Endodermal cell (in vitro differentiated cells): ENCODE results near the gene SNTA1. TPM values are rescaled to one million over a fixed set of nuclear protein-coding genes. Genes with fewer than 3 reads are reported as not detected.
"Not testable (repeated sequence)": the region's sequence is repeated elsewhere in the genome, so short reads cannot be mapped to it uniquely, and the experiment has no call there.

Experiments
- DNase-seq: peaks from one replicate; pipeline ENCODE4 v3.0.0-alpha.2; 2017
- H3K27ac ChIP-seq: 2 replicates; pipeline ENCODE4 v1.5.1; 2013; ENCODE audit warnings: mild to moderate bottlenecking, low read depth, low read length, moderate library complexity
- H3K27me3 ChIP-seq: 2 replicates; pipeline ENCODE4 v1.6.1; 2013; ENCODE audit warnings: mild to moderate bottlenecking, low read length, moderate library complexity; ENCODE audit not compliant: insufficient read depth, control insufficient read depth, poor library complexity, severe bottlenecking
- H3K36me3 ChIP-seq: 2 replicates; pipeline ENCODE4 v1.7.0; 2013; ENCODE audit warnings: mild to moderate bottlenecking, low read length, moderate library complexity; ENCODE audit not compliant: control insufficient read depth, insufficient read depth
- H3K4me1 ChIP-seq: one replicate; pipeline ENCODE4 v1.7.0; 2013; ENCODE audit warnings: low read length; ENCODE audit not compliant: control insufficient read depth, insufficient read depth
- H3K4me3 ChIP-seq: 2 replicates; pipeline ENCODE4 v1.5.1; 2013; ENCODE audit warnings: mild to moderate bottlenecking, low read length, moderate library complexity
- H3K9ac ChIP-seq: 2 replicates; pipeline ENCODE4 v1.6.1; 2013; ENCODE audit warnings: mild to moderate bottlenecking, low read length, moderate library complexity; ENCODE audit not compliant: poor library complexity, severe bottlenecking; ENCODE audit errors: extremely low read depth
- H3K9me3 ChIP-seq: 2 replicates; pipeline ENCODE4 v1.6.1; 2013; ENCODE audit warnings: mild to moderate bottlenecking, low read length, moderate library complexity; ENCODE audit not compliant: control insufficient read depth
- H3K27ac Mint-ChIP-seq: 2 replicates; pipeline ENCODE4 v1.8.0; 2020; ENCODE audit warnings: mixed read lengths
- H3K27me3 Mint-ChIP-seq: 2 replicates; pipeline ENCODE4 v1.8.0; 2021; ENCODE audit warnings: mild to moderate bottlenecking, mixed read lengths; ENCODE audit not compliant: insufficient read depth
- H3K36me3 Mint-ChIP-seq: 2 replicates; pipeline ENCODE4 v1.8.0; 2020; ENCODE audit warnings: low read depth, mixed read lengths
- H3K4me1 Mint-ChIP-seq: 2 replicates; pipeline ENCODE4 v1.8.0; 2020; ENCODE audit warnings: mixed read lengths
- H3K4me3 Mint-ChIP-seq: 2 replicates; pipeline ENCODE4 v1.8.0; 2020; ENCODE audit warnings: mild to moderate bottlenecking, moderate library complexity, mixed read lengths
- H3K9me3 Mint-ChIP-seq: 2 replicates; pipeline ENCODE4 v1.8.0; 2020; ENCODE audit warnings: mild to moderate bottlenecking, mixed read lengths
- CTCF ChIP-seq: fragments of 200-600 bp; sonication (generic); conservative IDR thresholded peaks from 2 replicates; pipeline ENCODE4 v1.5.0; 2021; ENCODE audit warnings: antibody characterized with exemption, mild to moderate bottlenecking
- WGBS, 2 experiments: methylation state at CpG; one replicate each; pipeline versions ENCODE4 v1.1.5 to v1.1.7; 2013; ENCODE audit warnings: missing lambda C conversion rate in 2 of 2, mixed read lengths in 1 of 2; ENCODE audit not compliant: insufficient coverage in 1 of 2, insufficient read length in 1 of 2; 5-methylcytosine and 5-hydroxymethylcytosine counted together
- total RNA-seq, 2 donors: library from RNA; stranded (reverse); fragmentation: NEBNext Ultra II Directional in 1 of 2; extraction: Animal tissue kit (Norgen Biotek cat#: 25700) in 1 of 2; gene quantifications; 2 replicates in 1 of 2; 3 replicates in 1 of 2; pipeline ENCODE4 v1.2.1, GENCODE V29; 2021

SNTA1 gene
- total RNA-seq, 2 donors from 2014 or later: 4.6 to 8.2 TPM

- Mint-ChIP-seq H3K4me3 (no peak overlapping the region), H3K36me3 (no peaks in the 10 kb centered on the region), H3K27ac (no peak overlapping the region), H3K4me1 (peaks cover 12% of the 10 kb centered on the region), H3K9me3 (no peaks in the 10 kb centered on the region), H3K27me3 (no peaks in the 10 kb centered on the region)
- H3K9me3 ChIP-seq: no peaks in the 10 kb centered on the region
- no peak overlapping the region for H3K4me3 ChIP-seq
- no peaks in the 10 kb centered on the region for H3K36me3 ChIP-seq
- WGBS, 2 experiments: 99 to 100% methylated on average over 1 to 3 of the region's 3 CpGs
- no peak for TF ChIP-seq CTCF
- H3K4me1 ChIP-seq: no peaks in the 10 kb centered on the region
- H3K27ac ChIP-seq: peak overlapping the region; percentile 88
- no peaks in the 10 kb centered on the region for H3K27me3 ChIP-seq
- no peak for DNase-seq
- H3K9ac ChIP-seq: no peak overlapping the region
Measured at GRCh38 chr20:33466303-33466646, 22.7 kb upstream of the SNTA1 start.

GRCh38 chr20:33465481-33466302 is 22.1 kb upstream of the SNTA1 start:
- Mint-ChIP-seq H3K4me1 (peaks cover 14% of the 10 kb centered on the region), H3K9me3 (no peaks in the 10 kb centered on the region), H3K4me3 (no peak overlapping the region), H3K36me3 (no peaks in the 10 kb centered on the region), H3K27me3 (no peaks in the 10 kb centered on the region), H3K27ac (no peak overlapping the region)
- H3K27ac ChIP-seq: peak overlapping the region; percentile 88
- 75 to 83% methylated on average over 3 to 8 of the region's 9 CpGs for whole genome bisulfite sequencing, 2 experiments
- no peak overlapping the region for H3K9ac ChIP-seq
- H3K9me3 ChIP-seq: no peaks in the 10 kb centered on the region
- no peak for DNase-seq
- H3K4me1 ChIP-seq: no peaks in the 10 kb centered on the region
- no peaks in the 10 kb centered on the region for H3K36me3 ChIP-seq
- H3K4me3 ChIP-seq: no peak overlapping the region
- no peak for TF ChIP-seq CTCF
- H3K27me3 ChIP-seq: no peaks in the 10 kb centered on the region

- H3K4me1 ChIP-seq, H3K36me3 ChIP-seq, H3K27ac Mint-ChIP-seq, H3K9me3 ChIP-seq, H3K27me3 ChIP-seq, H3K9me3 Mint-ChIP-seq, H3K4me3 ChIP-seq, DNase-seq, H3K27me3 Mint-ChIP-seq, H3K9ac ChIP-seq, H3K4me3 Mint-ChIP-seq, H3K36me3 Mint-ChIP-seq: not testable (repeated sequence)
- 94 to 96% methylated on average over 5 to 8 of the region's 8 CpGs for WGBS, 2 experiments
- peaks cover 16% of the 10 kb centered on the region for H3K4me1 Mint-ChIP-seq
- H3K27ac ChIP-seq: peak overlapping the region; percentile 88
Measured at GRCh38 chr20:33464759-33465158, 21.2 kb upstream of the SNTA1 start.
